Measurements from ENCODE around the gene CEMIP. TPM values are rescaled to one million over a fixed set of nuclear protein-coding genes. Genes with fewer than 3 reads are reported as not detected.

Gene CEMIP
- total RNA-seq, 4 donors from 2014 or later: 3.4 to 9.7 (median 4.9) TPM

- no peak overlapping the region for H3K4me3 ChIP-seq (ENCODE audit: low read depth, poor library complexity, severe bottlenecking)
- intact Hi-C loops (cut with DNase I; ENCODE audit: low total_unique reads): no loop called here
- no peak for DNase-seq (ENCODE audit: low spot score in 2 of 2)
- TF ChIP-seq POLR2A (IDR thresholded peaks at IDR 0.05): no peak
- TF ChIP-seq, protein P1, sequence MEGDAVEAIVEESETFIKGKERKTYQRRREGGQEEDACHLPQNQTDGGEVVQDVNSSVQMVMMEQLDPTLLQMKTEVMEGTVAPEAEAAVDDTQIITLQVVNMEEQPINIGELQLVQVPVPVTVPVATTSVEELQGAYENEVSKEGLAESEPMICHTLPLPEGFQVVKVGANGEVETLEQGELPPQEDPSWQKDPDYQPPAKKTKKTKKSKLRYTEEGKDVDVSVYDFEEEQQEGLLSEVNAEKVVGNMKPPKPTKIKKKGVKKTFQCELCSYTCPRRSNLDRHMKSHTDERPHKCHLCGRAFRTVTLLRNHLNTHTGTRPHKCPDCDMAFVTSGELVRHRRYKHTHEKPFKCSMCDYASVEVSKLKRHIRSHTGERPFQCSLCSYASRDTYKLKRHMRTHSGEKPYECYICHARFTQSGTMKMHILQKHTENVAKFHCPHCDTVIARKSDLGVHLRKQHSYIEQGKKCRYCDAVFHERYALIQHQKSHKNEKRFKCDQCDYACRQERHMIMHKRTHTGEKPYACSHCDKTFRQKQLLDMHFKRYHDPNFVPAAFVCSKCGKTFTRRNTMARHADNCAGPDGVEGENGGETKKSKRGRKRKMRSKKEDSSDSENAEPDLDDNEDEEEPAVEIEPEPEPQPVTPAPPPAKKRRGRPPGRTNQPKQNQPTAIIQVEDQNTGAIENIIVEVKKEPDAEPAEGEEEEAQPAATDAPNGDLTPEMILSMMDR (IDR thresholded peaks at IDR 0.05): no peak
- WGBS, 2 donors: 86 to 94% methylated on average over 1 of the region's 1 CpG
These were observed 55.7 kb downstream of the CEMIP start for GRCh38 chr15:80834906-80835305.

DNA sequence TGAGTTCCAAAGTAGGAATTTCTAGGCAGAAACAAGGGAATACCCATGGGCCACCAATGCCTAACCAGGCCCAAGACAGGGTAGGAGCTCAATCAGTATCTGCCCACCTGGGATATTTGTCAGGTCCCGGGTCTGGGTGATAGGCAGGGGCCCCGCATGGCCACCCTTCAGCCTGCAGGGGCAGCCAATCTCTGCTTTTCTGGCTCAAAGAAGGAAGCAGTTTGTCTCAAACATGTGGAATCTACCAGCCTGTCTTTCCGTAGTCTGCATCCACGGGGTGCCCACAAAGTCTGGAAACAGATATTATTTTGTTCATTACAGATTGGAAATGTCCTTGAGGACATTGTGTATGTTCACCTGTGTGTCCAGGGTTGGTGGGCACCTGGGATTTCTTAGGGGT, 56.2 kb downstream of the CEMIP start:
- WGBS, 2 donors: 72 to 78% methylated on average over 4 of the region's 4 CpGs
- no peak for DNase-seq (ENCODE audit: low spot score in 2 of 2)
- intact Hi-C loops (cut with DNase I; ENCODE audit: low total_unique reads): no loop called here

DNA sequence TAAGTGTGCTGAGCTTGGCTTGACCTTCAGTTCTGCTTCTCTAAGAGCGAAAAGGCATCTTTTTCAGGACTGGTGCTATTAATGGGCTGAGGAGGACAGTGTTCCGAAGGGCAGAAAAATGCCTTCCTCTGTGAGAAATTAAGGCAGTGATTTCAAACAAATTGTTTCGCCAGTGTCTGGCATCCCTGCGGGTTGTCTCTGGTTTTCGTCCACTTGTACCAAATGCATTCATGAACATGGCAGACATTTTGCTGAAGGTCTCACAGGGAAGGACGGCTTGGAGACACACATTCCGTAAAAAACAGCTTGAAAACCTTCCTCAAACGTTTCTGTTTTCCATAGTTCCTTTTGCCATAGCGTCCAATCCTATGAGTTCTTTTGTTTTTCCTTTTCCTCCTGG, 57.1 kb downstream of the CEMIP start:
- H3K4me3 ChIP-seq (ENCODE audit: low read depth, poor library complexity, severe bottlenecking): no peak overlapping the region
- DNase-seq (ENCODE audit: low spot score in 2 of 2): no peak
- intact Hi-C loops (cut with DNase I; ENCODE audit: low total_unique reads): no loop called here
- 84 to 90% methylated on average over 9 of the region's 9 CpGs for WGBS, 2 donors
- TF ChIP-seq POLR2A (IDR thresholded peaks at IDR 0.05): no peak
- TF ChIP-seq, protein P1 (IDR thresholded peaks at IDR 0.05): no peak

More for the DNA sequence above, 56.2 kb downstream of the CEMIP start:
- TF ChIP-seq, protein P1 (IDR thresholded peaks at IDR 0.05): no peak
- TF ChIP-seq POLR2A (IDR thresholded peaks at IDR 0.05): no peak
- H3K4me3 ChIP-seq (ENCODE audit: low read depth, poor library complexity, severe bottlenecking): no peak overlapping the region

DNA sequence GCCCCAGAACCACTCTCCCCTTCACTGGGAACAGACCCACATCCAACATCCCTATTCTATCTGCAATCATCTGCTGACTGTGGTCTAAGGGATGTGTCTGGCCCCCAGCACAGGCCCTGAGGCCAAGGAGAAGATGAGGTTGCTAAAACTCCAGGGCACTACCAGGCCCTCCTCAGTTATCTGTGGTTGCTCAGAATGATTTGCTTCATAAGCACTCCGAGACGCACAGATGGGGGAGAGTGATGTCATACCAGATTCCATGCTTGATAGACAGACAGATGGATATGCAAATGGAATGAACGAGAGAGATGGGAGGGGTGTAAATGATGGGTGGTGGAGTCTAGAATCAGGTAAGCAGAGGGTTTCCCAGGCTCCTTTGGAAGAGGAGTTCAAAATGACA, 57.8 kb downstream of the CEMIP start:
- intact Hi-C loops (cut with DNase I; ENCODE audit: low total_unique reads): no loop called here
- H3K4me3 ChIP-seq (ENCODE audit: low read depth, poor library complexity, severe bottlenecking): no peak overlapping the region
- DNase-seq (ENCODE audit: low spot score in 2 of 2): no peak
- 69 to 75% methylated on average over 3 of the region's 3 CpGs for WGBS, 2 donors
- no peak for TF ChIP-seq POLR2A (IDR thresholded peaks at IDR 0.05)
- TF ChIP-seq, protein P1 (IDR thresholded peaks at IDR 0.05): no peak

- DNase-seq (ENCODE audit: low spot score in 2 of 2): no peak
- intact Hi-C loops (cut with DNase I; ENCODE audit: low total_unique reads): no loop called here
- H3K4me3 ChIP-seq (ENCODE audit: low read depth, poor library complexity, severe bottlenecking): no peak overlapping the region
- WGBS, 2 donors: 78 to 82% methylated on average over 11 of the region's 11 CpGs
- TF ChIP-seq POLR2A (IDR thresholded peaks at IDR 0.05): no peak
- TF ChIP-seq, protein P1 (IDR thresholded peaks at IDR 0.05): no peak
These were observed 58.8 kb downstream of the CEMIP start for GRCh38 chr15:80838012-80838411.

GRCh38 chr15:80838666-80839065, 59.5 kb downstream of the CEMIP start:
- intact Hi-C loops (cut with DNase I; ENCODE audit: low total_unique reads): no loop called here
- WGBS, 2 donors: 87 to 92% methylated on average over 7 of the region's 7 CpGs
- TF ChIP-seq, protein P1 (IDR thresholded peaks at IDR 0.05): no peak
- no peak for TF ChIP-seq POLR2A (IDR thresholded peaks at IDR 0.05)
- DNase-seq (ENCODE audit: low spot score in 2 of 2): no peak
- no peak overlapping the region for H3K4me3 ChIP-seq (ENCODE audit: low read depth, poor library complexity, severe bottlenecking)

All from lower leg skin (tissue), 4 donors.